HEK293 (cell line): ENCODE data around the gene ZNF775.

Experiments
- CTCF ChIA-PET: fragments of 350-600 bp; formaldehyde crosslinking; extraction: SDS; loops from one replicate; lab custom pipeline; 2021; ENCODE audit warnings: antibody characterized with exemption; lab: Yijun Ruan, JAX
- POLR2A ChIA-PET: fragments of 300-600 bp; formaldehyde crosslinking; extraction: SDS; loops from one replicate; lab custom pipeline; 2020; ENCODE audit warnings: antibody characterized with exemption, inconsistent platforms; lab: Yijun Ruan, JAX
- H3K27ac ChIP-seq: fragments of 200-500 bp; sonication (Bioruptor generic); 2 replicates; pipeline ENCODE4 v1.5.1; 2014; ENCODE audit warnings: low read depth, low read length, control low read depth, inconsistent platforms; ENCODE audit errors: extremely low read depth
- H3K36me3 ChIP-seq, 2 experiments: fragments of 200-500 bp in 1 of 2; sonication (Bioruptor generic) in 1 of 2; 1 replicate in 1 of 2; 2 replicates in 1 of 2; pipeline ENCODE4 v1.5.1; 2014 to 2017; ENCODE audit warnings: inconsistent platforms in 2 of 2, low read length in 2 of 2; ENCODE audit not compliant: control insufficient read depth in 2 of 2, insufficient read depth in 1 of 2
- H3K4me1 ChIP-seq: fragments of 200-500 bp; sonication (Bioruptor generic); 2 replicates; pipeline ENCODE4 v1.5.1; 2014; ENCODE audit warnings: mild to moderate bottlenecking, low read length, inconsistent platforms; ENCODE audit not compliant: control insufficient read depth, insufficient read depth
- H3K4me3 ChIP-seq: 2 replicates; pipeline ENCODE4 v1.5.1; 2011; ENCODE audit warnings: low read depth, mild to moderate bottlenecking, control low read depth, low read length, moderate library complexity
- H3K9me3 ChIP-seq: fragments of 200-500 bp; sonication (Bioruptor generic); 2 replicates; pipeline ENCODE4 v1.5.1; 2014; ENCODE audit warnings: low read depth, low read length, inconsistent platforms; ENCODE audit not compliant: control insufficient read depth, insufficient read depth
- BCL11A ChIP-seq: fragments of 450-650 bp; formaldehyde crosslinking; IDR thresholded peaks from 2 replicates; pipeline ENCODE4 v1.5.1; 2016; ENCODE audit warnings: low read depth, missing biosample characterization, missing genetic modification characterization
- EGR2 ChIP-seq: fragments of 450-650 bp; formaldehyde crosslinking; IDR thresholded peaks from 2 replicates; pipeline ENCODE4 v1.5.1; 2016; ENCODE audit warnings: low read depth, missing biosample characterization, missing genetic modification characterization
- FEZF1 ChIP-seq: fragments of 450-650 bp; formaldehyde crosslinking; IDR thresholded peaks from 2 replicates; pipeline ENCODE4 v1.5.1; 2016; ENCODE audit warnings: missing biosample characterization, missing genetic modification characterization
- GLI4 ChIP-seq: fragments of 450-650 bp; formaldehyde crosslinking; IDR thresholded peaks from 2 replicates; pipeline ENCODE4 v1.5.1; 2016; ENCODE audit warnings: missing biosample characterization, missing genetic modification characterization
- HIC1 ChIP-seq: fragments of 450-650 bp; formaldehyde crosslinking; IDR thresholded peaks from 2 replicates; pipeline ENCODE4 v1.5.1; 2016; ENCODE audit warnings: missing biosample characterization, missing genetic modification characterization
- IKZF3 ChIP-seq: fragments of 450-650 bp; IDR thresholded peaks from 2 replicates; pipeline ENCODE4 v1.5.0; 2018; ENCODE audit warnings: missing biosample characterization, mild to moderate bottlenecking, missing genetic modification characterization, moderate library complexity
- SP7 ChIP-seq: fragments of 450-650 bp; formaldehyde crosslinking; IDR thresholded peaks from 2 replicates; pipeline ENCODE4 v1.5.1; 2016; ENCODE audit warnings: missing biosample characterization, missing genetic modification characterization
- YY2 ChIP-seq: fragments of 450-650 bp; formaldehyde crosslinking; IDR thresholded peaks from 2 replicates; pipeline ENCODE4 v1.5.1; 2016; ENCODE audit warnings: missing biosample characterization, missing genetic modification characterization
- ZBTB26 ChIP-seq: fragments of 450-650 bp; formaldehyde crosslinking; optimal IDR thresholded peaks from 2 replicates; pipeline ENCODE3; 2016; ENCODE audit warnings: missing biosample characterization, mild to moderate bottlenecking, missing genetic modification characterization
- ZBTB48 ChIP-seq: fragments of 450-650 bp; formaldehyde crosslinking; IDR thresholded peaks from 2 replicates; pipeline ENCODE4 v1.5.1; 2016; ENCODE audit warnings: missing biosample characterization, missing genetic modification characterization
- ZBTB6 ChIP-seq: fragments of 450-650 bp; formaldehyde crosslinking; IDR thresholded peaks from 2 replicates; pipeline ENCODE4 v1.5.1; 2017; ENCODE audit warnings: missing biosample characterization, missing genetic modification characterization
- ZEB2 ChIP-seq: fragments of 450-650 bp; formaldehyde crosslinking; IDR thresholded peaks from 2 replicates; pipeline ENCODE4 v1.5.1; 2016; ENCODE audit warnings: missing biosample characterization, missing genetic modification characterization
- ZNF112 ChIP-seq: fragments of 450-650 bp; formaldehyde crosslinking; IDR thresholded peaks from 2 replicates; pipeline ENCODE4 v1.5.0; 2017; ENCODE audit warnings: missing biosample characterization, missing genetic modification characterization
- ZNF202 ChIP-seq: fragments of 450-650 bp; formaldehyde crosslinking; IDR thresholded peaks from 2 replicates; pipeline ENCODE4 v1.5.1; 2016; ENCODE audit warnings: missing biosample characterization, missing genetic modification characterization, borderline replicate concordance
- ZNF274 ChIP-seq, 2 experiments: fragments of 200-500 bp in 1 of 2; fragments of 450-650 bp in 1 of 2; sonication (Bioruptor generic) in 1 of 2; formaldehyde crosslinking in 1 of 2; IDR thresholded peaks; 2 replicates each; pipeline versions ENCODE4 v1.5.1 to v1.6.1; 2014 to 2016; ENCODE audit warnings: borderline replicate concordance in 1 of 2, inconsistent platforms in 1 of 2, low read length in 1 of 2, missing biosample characterization in 1 of 2, missing genetic modification characterization in 1 of 2
- ZNF555 ChIP-seq: fragments of 450-650 bp; formaldehyde crosslinking; conservative IDR thresholded peaks from 2 replicates; pipeline ENCODE4 v1.5.1; 2017; ENCODE audit warnings: missing biosample characterization, mild to moderate bottlenecking, missing genetic modification characterization, inconsistent platforms
- ZNF660 ChIP-seq: fragments of 450-650 bp; IDR thresholded peaks from 2 replicates; pipeline ENCODE4 v1.5.1; 2018; ENCODE audit warnings: missing biosample characterization, mild to moderate bottlenecking, missing genetic modification characterization
- ZNF704 ChIP-seq: fragments of 450-650 bp; formaldehyde crosslinking; IDR thresholded peaks from 2 replicates; pipeline ENCODE4 v1.5.1; 2016; ENCODE audit warnings: missing biosample characterization, missing genetic modification characterization
- ZNF843 ChIP-seq: fragments of 450-650 bp; formaldehyde crosslinking; IDR thresholded peaks from 2 replicates; pipeline ENCODE4 v1.5.1; 2016; ENCODE audit warnings: missing biosample characterization, missing genetic modification characterization
- TF ChIP-seq, protein P1 (sequence below): fragments of 450-650 bp; formaldehyde crosslinking; IDR thresholded peaks from 2 replicates; pipeline ENCODE4 v1.5.0; 2017; ENCODE audit warnings: missing biosample characterization, missing genetic modification characterization, borderline replicate concordance
- TF ChIP-seq, protein P2 (sequence below): fragments of 450-650 bp; formaldehyde crosslinking; IDR thresholded peaks from 2 replicates; pipeline ENCODE4 v1.5.1; 2016; ENCODE audit warnings: missing biosample characterization, missing genetic modification characterization

ZNF775 gene

GRCh38 chr7:150368096-150368883 is 10.8 kb upstream of the ZNF775 start, which contains the start of gene REPIN1 (continued):
- TF ChIP-seq, protein P1, sequence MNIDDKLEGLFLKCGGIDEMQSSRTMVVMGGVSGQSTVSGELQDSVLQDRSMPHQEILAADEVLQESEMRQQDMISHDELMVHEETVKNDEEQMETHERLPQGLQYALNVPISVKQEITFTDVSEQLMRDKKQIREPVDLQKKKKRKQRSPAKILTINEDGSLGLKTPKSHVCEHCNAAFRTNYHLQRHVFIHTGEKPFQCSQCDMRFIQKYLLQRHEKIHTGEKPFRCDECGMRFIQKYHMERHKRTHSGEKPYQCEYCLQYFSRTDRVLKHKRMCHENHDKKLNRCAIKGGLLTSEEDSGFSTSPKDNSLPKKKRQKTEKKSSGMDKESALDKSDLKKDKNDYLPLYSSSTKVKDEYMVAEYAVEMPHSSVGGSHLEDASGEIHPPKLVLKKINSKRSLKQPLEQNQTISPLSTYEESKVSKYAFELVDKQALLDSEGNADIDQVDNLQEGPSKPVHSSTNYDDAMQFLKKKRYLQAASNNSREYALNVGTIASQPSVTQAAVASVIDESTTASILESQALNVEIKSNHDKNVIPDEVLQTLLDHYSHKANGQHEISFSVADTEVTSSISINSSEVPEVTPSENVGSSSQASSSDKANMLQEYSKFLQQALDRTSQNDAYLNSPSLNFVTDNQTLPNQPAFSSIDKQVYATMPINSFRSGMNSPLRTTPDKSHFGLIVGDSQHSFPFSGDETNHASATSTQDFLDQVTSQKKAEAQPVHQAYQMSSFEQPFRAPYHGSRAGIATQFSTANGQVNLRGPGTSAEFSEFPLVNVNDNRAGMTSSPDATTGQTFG (tag by site-specific recombination) = no peak
- no peak for TF ChIP-seq ZNF274 (IDR thresholded peaks at IDR 0.05; ENCODE audit: low read length)
- no peak for TF ChIP-seq ZNF274 (tag by site-specific recombination; IDR thresholded peaks at IDR 0.05; ENCODE audit: borderline replicate concordance)
- TF ChIP-seq ZNF660 (tag by site-specific recombination) = peak; percentile 82; the same call in 1 of the 2 replicates
- peak; percentile 51 for TF ChIP-seq ZNF843 (tag by site-specific recombination)
- TF ChIP-seq ZNF704 (tag by site-specific recombination) = no peak

GRCh38 chr7:150368884-150369747 is 10.0 kb upstream of the ZNF775 start:
- Histone ChIP-seq H3K4me1 (no peaks in the 10 kb centered on the region), H3K9me3 (no peaks in the 10 kb centered on the region), H3K4me3 (peak overlapping the region; percentile 89), H3K36me3 (peaks cover 0 to 47% of the 10 kb centered on the region in 2 experiments; a peak in 1 of 3 replicates), H3K27ac (peak overlapping the region; percentile 74)
- CTCF ChIA-PET = interaction anchor here (0.9 kb wide), 2 partner anchors 11 to 36 kb away, joined by 3 read pairs; a partner anchor contains a TSS
- POLR2A ChIA-PET = interaction anchor here (0.5 to 2.5 kb wide), 10 partner anchors 9 to 138 kb away, joined by 3 to 18 read pairs (median 4); no protein-coding TSS in a partner anchor
- TF ChIP-seq HIC1 (tag by site-specific recombination) (0 out of 2 replicates have a peak, but pooled peaks have one; percentile 30), ZBTB6 (tag by site-specific recombination) (no peak), ZBTB26 (tag by site-specific recombination) (peak; percentile 86), ZBTB48 (tag by site-specific recombination) (no peak), BCL11A (tag by site-specific recombination) (0 out of 2 replicates have a peak, but pooled peaks have one; percentile 15), ZNF555 (no peak), IKZF3 (tag by site-specific recombination) (peak; percentile 16; the same call in 1 of the 2 replicates), ZNF112 (tag by site-specific recombination) (no peak), YY2 (0 out of 2 replicates have a peak, but pooled peaks have one; percentile 9), EGR2 (tag by site-specific recombination) (peak; percentile 54; the same call in 1 of the 2 replicates), ZEB2 (tag by site-specific recombination) (peak; percentile 47; the same call in 1 of the 2 replicates), FEZF1 (tag by site-specific recombination) (no peak), SP7 (peak; percentile 57), GLI4 (0 out of 2 replicates have a peak, but pooled peaks have one; percentile 29), ZNF202 (no peak)
- TF ChIP-seq, protein P2, sequence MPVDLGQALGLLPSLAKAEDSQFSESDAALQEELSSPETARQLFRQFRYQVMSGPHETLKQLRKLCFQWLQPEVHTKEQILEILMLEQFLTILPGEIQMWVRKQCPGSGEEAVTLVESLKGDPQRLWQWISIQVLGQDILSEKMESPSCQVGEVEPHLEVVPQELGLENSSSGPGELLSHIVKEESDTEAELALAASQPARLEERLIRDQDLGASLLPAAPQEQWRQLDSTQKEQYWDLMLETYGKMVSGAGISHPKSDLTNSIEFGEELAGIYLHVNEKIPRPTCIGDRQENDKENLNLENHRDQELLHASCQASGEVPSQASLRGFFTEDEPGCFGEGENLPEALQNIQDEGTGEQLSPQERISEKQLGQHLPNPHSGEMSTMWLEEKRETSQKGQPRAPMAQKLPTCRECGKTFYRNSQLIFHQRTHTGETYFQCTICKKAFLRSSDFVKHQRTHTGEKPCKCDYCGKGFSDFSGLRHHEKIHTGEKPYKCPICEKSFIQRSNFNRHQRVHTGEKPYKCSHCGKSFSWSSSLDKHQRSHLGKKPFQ (tag by site-specific recombination) = peak; percentile 86
